ENCODE results near the gene RAE1.

The RAE1 gene

DNA sequence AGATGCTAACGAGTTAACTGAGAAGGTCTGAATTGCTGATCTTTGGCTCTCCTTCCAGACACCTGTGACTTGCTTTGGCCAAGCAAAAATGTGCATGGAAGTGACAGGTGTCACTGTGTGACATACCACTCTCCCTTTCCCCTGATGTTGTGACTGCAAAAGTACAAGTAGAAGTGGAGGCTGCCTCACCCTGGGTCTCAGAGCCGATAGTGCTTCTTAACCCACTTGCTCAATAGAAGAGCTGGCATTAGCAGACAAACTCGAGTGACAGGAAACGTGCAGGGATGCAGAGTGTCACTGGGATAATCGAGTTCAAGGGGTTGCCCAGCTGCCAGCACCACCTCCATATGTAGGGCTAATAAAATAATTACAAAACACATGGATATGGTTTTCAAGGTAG, 37.8 kb upstream of the RAE1 start:
- DNase-seq (ENCODE audit: low spot score) = no peak
- TF ChIP-seq, protein P1, sequence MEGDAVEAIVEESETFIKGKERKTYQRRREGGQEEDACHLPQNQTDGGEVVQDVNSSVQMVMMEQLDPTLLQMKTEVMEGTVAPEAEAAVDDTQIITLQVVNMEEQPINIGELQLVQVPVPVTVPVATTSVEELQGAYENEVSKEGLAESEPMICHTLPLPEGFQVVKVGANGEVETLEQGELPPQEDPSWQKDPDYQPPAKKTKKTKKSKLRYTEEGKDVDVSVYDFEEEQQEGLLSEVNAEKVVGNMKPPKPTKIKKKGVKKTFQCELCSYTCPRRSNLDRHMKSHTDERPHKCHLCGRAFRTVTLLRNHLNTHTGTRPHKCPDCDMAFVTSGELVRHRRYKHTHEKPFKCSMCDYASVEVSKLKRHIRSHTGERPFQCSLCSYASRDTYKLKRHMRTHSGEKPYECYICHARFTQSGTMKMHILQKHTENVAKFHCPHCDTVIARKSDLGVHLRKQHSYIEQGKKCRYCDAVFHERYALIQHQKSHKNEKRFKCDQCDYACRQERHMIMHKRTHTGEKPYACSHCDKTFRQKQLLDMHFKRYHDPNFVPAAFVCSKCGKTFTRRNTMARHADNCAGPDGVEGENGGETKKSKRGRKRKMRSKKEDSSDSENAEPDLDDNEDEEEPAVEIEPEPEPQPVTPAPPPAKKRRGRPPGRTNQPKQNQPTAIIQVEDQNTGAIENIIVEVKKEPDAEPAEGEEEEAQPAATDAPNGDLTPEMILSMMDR (IDR thresholded peaks at IDR 0.05; ENCODE audit: extremely low read depth, missing control alignments) = no peak

DNA sequence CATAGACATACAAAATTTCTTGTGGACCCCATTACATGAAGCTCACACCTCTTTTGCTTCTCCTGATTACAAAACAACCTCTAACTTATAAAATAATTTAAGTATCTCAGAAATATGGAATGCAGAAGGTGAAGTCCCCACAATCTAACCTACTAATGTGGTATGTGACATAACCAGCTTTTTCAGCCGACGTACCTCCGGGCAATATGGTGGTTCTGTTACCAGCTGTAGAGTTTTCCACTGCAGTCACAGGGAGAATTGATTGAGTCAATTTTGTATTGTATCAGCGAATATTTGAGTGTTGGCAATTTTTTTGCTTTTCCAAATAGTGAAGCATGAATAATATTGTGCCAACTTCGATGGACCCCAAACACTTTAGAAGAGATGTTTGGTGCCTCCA, 37.1 kb upstream of the RAE1 start:
- DNase-seq (ENCODE audit: low spot score) = no peak
- TF ChIP-seq, protein P1 (IDR thresholded peaks at IDR 0.05; ENCODE audit: extremely low read depth, missing control alignments) = no peak

DNA sequence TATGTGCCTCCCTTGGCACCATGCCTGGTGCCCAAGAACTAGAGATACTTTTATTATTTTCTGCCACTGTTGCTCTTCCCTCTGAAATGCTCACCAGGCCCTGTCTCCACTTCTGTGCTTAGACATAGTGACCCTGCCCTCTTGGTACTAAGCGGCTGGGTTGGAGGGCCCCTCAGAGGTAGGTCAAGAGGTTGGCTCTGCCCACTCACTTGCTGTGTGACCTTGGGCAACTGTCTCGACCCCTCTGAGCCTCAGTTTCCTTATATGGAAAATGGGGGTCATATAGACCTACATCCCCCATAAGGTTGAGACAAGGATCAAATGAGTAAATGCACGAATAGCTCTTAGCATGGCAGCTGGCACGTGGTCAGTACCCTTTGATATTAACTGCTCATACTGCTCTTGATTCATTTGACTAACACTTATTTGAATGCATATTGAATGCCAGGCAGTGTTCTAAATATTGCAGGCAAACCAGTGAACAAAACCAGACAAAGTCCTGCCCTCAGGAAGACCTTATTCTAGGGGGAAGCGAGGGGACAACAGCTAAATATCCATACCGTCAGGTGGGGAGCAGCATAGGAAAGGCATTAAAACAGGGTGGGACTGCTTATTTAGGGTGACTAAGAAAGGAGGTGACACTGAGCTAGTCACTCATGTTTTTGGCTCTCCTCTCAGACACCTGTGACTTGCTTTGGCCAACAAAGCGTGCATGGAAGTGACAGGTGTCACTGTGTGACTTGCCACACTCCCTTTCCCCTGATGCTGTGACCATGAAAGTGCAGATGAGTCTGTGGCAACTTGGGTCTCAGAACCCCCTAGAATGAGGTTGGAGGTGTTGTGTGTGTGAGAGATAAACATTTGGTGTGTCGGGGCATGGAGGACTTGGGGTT, 35.7 kb upstream of the RAE1 start:
- TF ChIP-seq, protein P1 (IDR thresholded peaks at IDR 0.05; ENCODE audit: extremely low read depth, missing control alignments) = no peak
- DNase-seq (ENCODE audit: low spot score) = no peak

DNA sequence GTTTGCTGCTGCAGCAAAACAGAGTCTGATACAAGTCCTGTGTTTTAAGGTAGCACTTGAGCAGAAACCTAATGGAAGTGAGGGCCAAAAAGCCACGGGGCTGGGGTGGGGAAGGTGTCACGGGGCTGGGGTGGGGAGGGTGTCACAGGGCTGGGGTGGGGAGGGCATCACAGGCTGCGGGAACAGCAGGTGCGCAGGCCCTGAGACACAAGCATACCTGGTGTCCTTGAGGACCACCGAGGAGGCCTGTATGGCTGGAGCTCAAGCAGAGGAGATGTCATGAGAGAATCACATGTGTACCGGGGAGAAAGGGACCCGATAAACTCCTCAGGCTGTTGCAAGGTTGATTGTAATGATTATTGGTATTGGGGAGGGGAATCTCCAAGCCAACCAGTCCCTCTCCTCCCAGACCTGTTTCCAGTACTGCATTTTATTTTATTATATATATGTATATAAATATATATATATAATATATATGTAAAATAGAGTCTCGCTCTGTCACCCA, 35.0 kb upstream of the RAE1 start:
- TF ChIP-seq, protein P1 (IDR thresholded peaks at IDR 0.05; ENCODE audit: extremely low read depth, missing control alignments) = no peak
- DNase-seq (ENCODE audit: low spot score) = no peak

DNA sequence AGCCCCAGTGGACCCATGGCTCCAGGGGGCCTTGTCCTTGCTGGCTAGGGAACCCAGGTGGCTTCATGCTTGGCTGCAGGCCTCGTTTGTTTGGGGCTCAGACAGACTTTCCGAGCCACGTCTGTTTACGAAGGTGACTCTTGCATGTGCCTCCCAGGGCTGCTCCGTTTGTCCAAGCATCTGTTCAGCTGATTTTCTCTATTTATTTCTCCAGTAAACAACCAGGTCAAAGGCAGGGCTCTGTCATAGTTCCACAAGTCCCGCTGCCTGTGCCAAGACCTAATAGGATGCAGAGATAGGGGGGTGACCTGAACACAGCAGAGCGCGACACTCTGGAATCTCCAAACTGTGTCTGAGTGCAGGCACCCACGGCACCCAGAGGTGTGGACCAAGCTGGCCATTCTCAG, 34.3 kb upstream of the RAE1 start:
- TF ChIP-seq, protein P1 (IDR thresholded peaks at IDR 0.05; ENCODE audit: extremely low read depth, missing control alignments) = no peak
- no peak for DNase-seq (ENCODE audit: low spot score)

DNA sequence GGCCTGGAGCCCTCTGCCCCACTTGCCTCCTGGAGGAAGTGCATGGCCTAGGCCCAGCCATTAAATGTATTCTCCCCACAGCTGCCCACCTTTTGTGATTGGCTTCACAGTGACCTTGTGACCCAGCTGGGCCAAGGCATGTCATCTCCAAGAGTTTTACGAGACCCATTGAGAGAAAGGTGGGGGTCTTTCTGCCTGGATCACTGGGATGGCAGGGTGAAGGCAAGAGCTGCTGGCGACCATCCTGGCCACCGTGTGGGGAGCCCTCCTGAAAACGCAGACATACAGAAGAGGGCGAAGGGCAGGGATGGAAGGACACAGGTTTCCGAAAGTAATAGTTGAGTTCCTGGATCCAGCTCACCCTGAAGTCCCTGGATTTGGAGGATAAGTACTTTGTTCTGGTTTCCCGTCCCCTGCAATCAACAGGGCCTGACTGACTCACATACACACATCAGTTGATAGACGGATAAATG, 33.7 kb upstream of the RAE1 start:
- TF ChIP-seq, protein P1 (IDR thresholded peaks at IDR 0.05; ENCODE audit: extremely low read depth, missing control alignments) = no peak
- no peak for DNase-seq (ENCODE audit: low spot score)

DNA sequence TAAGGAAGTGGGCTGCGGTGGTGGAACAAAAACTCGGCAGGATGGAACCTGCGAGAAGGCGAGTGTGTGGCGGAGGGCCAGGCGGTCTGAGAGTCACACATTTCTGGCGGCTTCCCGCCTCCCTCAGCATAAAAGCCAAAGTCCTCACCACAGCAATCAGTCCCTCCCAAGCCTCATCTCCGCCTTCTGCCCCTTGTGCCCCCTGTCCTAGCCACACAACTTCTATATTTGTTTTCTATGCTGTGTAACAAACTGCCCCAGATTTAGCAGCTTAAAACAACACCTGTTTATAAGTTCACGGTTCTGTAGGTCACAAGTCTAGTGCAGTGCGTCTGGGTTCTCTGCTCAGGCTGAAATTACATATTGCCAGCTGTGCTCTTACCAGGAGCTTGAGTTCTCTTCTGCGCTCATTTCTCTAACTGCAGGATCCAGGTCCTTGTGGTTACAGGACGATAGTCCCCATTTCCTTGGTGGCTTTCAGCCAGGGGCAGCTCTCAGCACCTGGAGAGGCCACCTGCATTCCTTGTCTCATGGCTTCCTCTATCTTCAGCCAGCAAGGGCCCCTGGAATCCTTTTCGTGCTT, 33.2 kb upstream of the RAE1 start:
- TF ChIP-seq, protein P1 (IDR thresholded peaks at IDR 0.05; ENCODE audit: extremely low read depth, missing control alignments) = no peak
- no peak for DNase-seq (ENCODE audit: low spot score)

Measured in GM20000 (cell line).